Gastrocnemius medialis (tissue), 4 donors: Measurements from ENCODE around the gene B3GLCT.

Source experiments
- CTCF ChIP-seq, 5 experiments: fragments of 450-650 bp in 3 of 5; fragments of 200-600 bp in 2 of 5; sonication (generic) in 2 of 5; IDR thresholded peaks in 4 of 5; conservative IDR thresholded peaks in 1 of 5; 1 replicate in 4 of 5; 2 replicates in 1 of 5; pipeline ENCODE4 v1.5.1; 2016 to 2019; ENCODE audit warnings: antibody characterized with exemption in 5 of 5, mild to moderate bottlenecking in 3 of 5, moderate library complexity in 3 of 5
- POLR2A ChIP-seq, 2 donors: fragments of 450-650 bp; IDR thresholded peaks; one replicate each; pipeline ENCODE4 v1.6.1; 2017; ENCODE audit warnings: antibody characterized with exemption in 2 of 2, mild to moderate bottlenecking in 2 of 2, moderate library complexity in 2 of 2

DNA sequence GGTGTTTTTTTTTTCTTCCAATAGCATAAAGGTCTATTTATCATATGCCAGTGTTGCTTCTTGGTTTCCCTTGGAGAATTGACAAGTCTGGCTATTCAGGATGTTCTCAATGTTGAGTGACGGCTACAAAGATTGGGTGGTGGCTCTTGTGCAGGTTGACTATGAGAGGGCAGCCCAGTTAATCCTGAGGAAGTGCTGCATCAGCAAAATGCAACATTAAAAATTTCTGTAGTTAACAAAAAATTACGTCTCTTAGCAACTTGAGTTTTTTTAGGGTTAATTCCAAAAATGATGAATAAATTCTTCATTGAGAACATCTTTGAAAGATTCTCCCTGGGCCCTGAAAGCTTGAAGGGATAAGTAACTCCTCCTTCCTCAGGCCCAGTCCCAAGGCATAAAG is 147.1 kb downstream of the B3GLCT start:
- TF ChIP-seq POLR2A (IDR thresholded peaks at IDR 0.05) (no peak), CTCF (IDR thresholded peaks at IDR 0.05 in 4 of 5, conservative IDR thresholded peaks at IDR 0.05 in 1 of 5) (no peak)
